Endothelial cell (in vitro differentiated cells): ENCODE results near the gene CNKSR3. TPM values are rescaled to one million over a fixed set of nuclear protein-coding genes. Genes with fewer than 3 reads are reported as not detected.
A peak's percentile ranks its signal among the peaks of the same experiment; 100 is the strongest.

ENCODE experiments used
- DNase-seq: peaks from one replicate; pipeline ENCODE4 v3.0.0; 2021; ENCODE audit warnings: low spot score
- H3K27ac Mint-ChIP-seq: one replicate; pipeline ENCODE4 v1.8.0; 2021; ENCODE audit warnings: mixed read lengths, inconsistent platforms; ENCODE audit not compliant: unreplicated experiment
- H3K27me3 Mint-ChIP-seq: one replicate; pipeline ENCODE4 v1.8.0; 2021; ENCODE audit warnings: mild to moderate bottlenecking, moderate library complexity, mixed read lengths, inconsistent platforms; ENCODE audit not compliant: unreplicated experiment
- H3K36me3 Mint-ChIP-seq: one replicate; pipeline ENCODE4 v1.8.0; 2021; ENCODE audit warnings: mild to moderate bottlenecking, low read depth, mixed read lengths, inconsistent platforms; ENCODE audit not compliant: unreplicated experiment
- H3K4me1 Mint-ChIP-seq: one replicate; pipeline ENCODE4 v1.8.0; 2021; ENCODE audit warnings: mild to moderate bottlenecking, mixed read lengths, inconsistent platforms; ENCODE audit not compliant: unreplicated experiment
- H3K4me3 Mint-ChIP-seq: one replicate; pipeline ENCODE4 v1.8.0; 2021; ENCODE audit warnings: mild to moderate bottlenecking, mixed read lengths, inconsistent platforms; ENCODE audit not compliant: unreplicated experiment
- H3K9me3 Mint-ChIP-seq: one replicate; pipeline ENCODE4 v1.8.0; 2021; ENCODE audit warnings: mixed read lengths, inconsistent platforms; ENCODE audit not compliant: unreplicated experiment
- total RNA-seq: library from RNA; stranded (reverse); fragmentation: NEBNext Ultra II Directional; extraction: Animal tissue kit (Norgen Biotek cat#: 25700); gene quantifications from one replicate; pipeline ENCODE4 v1.2.1, GENCODE V29; 2021; ENCODE audit not compliant: unreplicated experiment
- TF ChIP-seq, protein P1 (sequence below): fragments of 200-600 bp; sonication (generic); IDR thresholded peaks from one replicate; pipeline ENCODE4 v1.5.0; 2021; ENCODE audit warnings: antibody characterized with exemption; ENCODE audit not compliant: unreplicated experiment

CNKSR3 gene
- total RNA-seq, 1 donor from 2014 or later, result 9.7 TPM

DNA sequence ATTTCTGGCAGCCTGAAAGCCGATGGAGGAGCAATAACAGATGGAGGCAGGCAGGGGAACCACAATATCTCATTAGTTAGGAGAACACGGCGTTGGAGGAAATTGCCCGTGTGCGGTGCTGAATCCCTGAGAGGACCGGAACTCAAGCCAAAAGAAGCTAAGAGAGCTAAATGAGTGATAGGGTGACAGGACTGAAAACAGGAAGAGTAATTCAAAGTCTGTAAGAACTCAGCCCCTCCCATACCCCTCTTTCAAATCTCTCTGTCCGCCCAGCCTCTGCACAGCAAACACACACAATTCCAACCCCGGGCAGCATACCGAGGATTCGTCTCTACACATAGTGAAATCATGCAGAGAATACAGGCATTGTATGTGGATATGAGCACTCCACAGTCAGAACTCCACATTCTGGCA lies 151.3 kb downstream of the CNKSR3 start:
- TF ChIP-seq, protein P1, sequence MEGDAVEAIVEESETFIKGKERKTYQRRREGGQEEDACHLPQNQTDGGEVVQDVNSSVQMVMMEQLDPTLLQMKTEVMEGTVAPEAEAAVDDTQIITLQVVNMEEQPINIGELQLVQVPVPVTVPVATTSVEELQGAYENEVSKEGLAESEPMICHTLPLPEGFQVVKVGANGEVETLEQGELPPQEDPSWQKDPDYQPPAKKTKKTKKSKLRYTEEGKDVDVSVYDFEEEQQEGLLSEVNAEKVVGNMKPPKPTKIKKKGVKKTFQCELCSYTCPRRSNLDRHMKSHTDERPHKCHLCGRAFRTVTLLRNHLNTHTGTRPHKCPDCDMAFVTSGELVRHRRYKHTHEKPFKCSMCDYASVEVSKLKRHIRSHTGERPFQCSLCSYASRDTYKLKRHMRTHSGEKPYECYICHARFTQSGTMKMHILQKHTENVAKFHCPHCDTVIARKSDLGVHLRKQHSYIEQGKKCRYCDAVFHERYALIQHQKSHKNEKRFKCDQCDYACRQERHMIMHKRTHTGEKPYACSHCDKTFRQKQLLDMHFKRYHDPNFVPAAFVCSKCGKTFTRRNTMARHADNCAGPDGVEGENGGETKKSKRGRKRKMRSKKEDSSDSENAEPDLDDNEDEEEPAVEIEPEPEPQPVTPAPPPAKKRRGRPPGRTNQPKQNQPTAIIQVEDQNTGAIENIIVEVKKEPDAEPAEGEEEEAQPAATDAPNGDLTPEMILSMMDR, result no peak
- no peak for DNase-seq
- peaks cover 4% of the 10 kb centered on the region for H3K36me3 Mint-ChIP-seq
- H3K27me3 Mint-ChIP-seq, result peaks cover 7% of the 10 kb centered on the region
- no peak overlapping the region for H3K27ac Mint-ChIP-seq
- no peaks in the 10 kb centered on the region for H3K9me3 Mint-ChIP-seq
- peaks cover 22% of the 10 kb centered on the region for H3K4me1 Mint-ChIP-seq
- H3K4me3 Mint-ChIP-seq, result no peak overlapping the region

DNA sequence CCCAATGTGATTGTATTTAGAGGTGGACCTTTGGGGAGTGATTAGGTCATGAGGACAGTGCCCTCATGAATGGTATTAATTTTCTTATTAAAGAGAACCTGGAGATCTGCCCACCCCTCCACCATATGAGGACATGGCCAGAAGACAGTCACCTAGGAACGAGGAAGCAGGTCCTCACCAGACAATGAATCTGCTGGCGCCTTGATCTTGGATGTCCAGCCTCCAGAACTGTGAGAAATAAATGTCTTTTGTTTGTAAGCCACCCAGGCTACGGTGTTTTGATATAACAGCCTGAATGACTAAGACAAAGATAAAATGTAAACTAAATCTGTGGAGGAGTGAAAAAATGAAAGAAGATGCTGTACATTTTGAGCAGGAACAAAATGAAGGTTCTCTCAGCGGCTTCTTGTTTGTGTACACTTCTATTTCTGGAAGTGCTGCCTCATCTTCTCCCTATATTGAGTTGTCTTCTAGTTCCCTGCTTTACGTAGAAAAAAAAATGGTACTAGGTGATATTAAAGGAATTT lies 152.4 kb downstream of the CNKSR3 start:
- H3K27me3 Mint-ChIP-seq, result peaks cover 7% of the 10 kb centered on the region
- H3K27ac Mint-ChIP-seq, result no peak overlapping the region
- TF ChIP-seq, protein P1, result no peak
- H3K36me3 Mint-ChIP-seq, result peaks cover 4% of the 10 kb centered on the region
- H3K4me3 Mint-ChIP-seq, result no peak overlapping the region
- no peaks in the 10 kb centered on the region for H3K9me3 Mint-ChIP-seq
- peaks cover 22% of the 10 kb centered on the region for H3K4me1 Mint-ChIP-seq
- no peak for DNase-seq

DNA sequence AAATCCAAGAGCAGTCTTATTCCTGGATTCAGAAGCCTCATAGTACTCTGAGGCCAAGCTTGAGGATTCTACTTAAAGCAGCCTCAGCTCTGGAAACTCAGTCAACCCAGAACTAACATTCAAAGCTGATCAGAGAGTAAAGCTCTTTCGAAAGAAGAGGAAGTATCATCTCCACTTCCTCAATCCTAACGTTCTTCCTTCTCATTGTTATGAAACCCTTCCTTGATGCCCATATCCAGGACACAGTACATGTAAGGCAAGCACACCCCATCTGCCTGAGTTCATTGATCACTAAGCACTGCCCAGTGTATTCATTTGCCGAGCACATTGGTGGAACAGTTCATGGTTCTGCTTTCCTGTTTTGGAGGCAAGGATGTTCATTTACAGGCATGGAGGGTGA lies 153.8 kb downstream of the CNKSR3 start, which contains the start of gene IPCEF1:
Gene IPCEF1 (minus strand): TSS at position 114 of the 400 bp plus-strand sequence. CDS start 90,856 bp downstream, outside the sequence.
- peaks cover 24% of the 10 kb centered on the region for H3K4me1 Mint-ChIP-seq
- DNase-seq, result no peak

DNA sequence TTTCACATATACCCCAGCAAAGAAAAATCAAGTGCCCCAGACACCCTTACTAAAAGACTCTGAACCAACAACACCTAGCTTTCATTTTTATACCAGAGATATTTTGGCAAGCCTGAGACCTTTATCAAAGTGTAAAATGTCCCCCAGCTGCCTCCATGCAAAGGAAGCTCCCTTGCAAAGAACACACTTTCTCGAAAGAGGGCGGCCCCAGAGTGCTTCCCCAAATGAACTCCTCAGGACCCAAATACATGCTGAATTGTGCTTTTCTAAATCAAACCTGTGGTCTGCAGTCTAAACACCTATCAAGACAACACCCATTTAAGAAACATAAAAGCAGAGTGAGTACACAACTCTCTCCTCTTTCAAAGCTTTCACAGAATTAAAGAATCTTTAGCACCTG lies 154.4 kb downstream of the CNKSR3 start:
- H3K27me3 Mint-ChIP-seq, result peaks cover 7% of the 10 kb centered on the region
- TF ChIP-seq, protein P1, result no peak
- no peaks in the 10 kb centered on the region for H3K9me3 Mint-ChIP-seq
- no peak overlapping the region for H3K4me3 Mint-ChIP-seq
- H3K36me3 Mint-ChIP-seq, result peaks cover 4% of the 10 kb centered on the region
- DNase-seq, result no peak
- peak overlapping the region; percentile 28 for H3K27ac Mint-ChIP-seq
- H3K4me1 Mint-ChIP-seq, result peaks cover 24% of the 10 kb centered on the region

More for the DNA sequence above, 153.8 kb downstream of the CNKSR3 start, which contains the start of gene IPCEF1:
- Mint-ChIP-seq H3K4me3 (no peak within 1 kb of the TSS), H3K36me3 (peaks cover 4% of the 10 kb centered on the region), H3K9me3 (no peaks in the 10 kb centered on the region), H3K27ac (peak within 1 kb of the TSS; percentile 28), H3K27me3 (peaks cover 7% of the 10 kb centered on the region)
- TF ChIP-seq, protein P1, result no peak

DNA sequence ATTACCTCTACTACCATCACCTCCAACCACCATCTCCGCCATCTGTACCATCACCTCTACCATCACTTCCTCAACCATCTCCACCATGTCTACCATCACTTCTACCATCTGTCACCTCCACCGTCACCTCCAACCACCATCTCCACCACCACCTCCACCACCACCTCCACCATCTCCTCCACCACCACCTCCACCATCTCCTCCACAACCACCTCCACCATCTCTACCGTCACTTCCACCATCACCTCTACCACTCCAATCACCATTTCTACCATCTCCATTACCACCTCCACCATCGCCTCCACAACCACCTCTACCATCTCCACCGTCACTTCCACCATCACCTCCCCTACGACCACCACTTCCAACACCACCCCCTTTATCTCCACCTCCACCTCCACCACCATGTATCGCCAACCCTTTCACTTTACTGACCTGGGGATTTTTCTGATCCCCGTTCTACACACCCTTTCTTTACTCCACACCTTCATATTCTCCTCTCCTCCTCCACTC lies 156.2 kb downstream of the CNKSR3 start:
- no peak overlapping the region for H3K4me3 Mint-ChIP-seq
- H3K4me1 Mint-ChIP-seq, result peaks cover 24% of the 10 kb centered on the region
- TF ChIP-seq, protein P1, result no peak
- no peak for DNase-seq
- H3K36me3 Mint-ChIP-seq, result no peaks in the 10 kb centered on the region
- peaks cover 1% of the 10 kb centered on the region for H3K27me3 Mint-ChIP-seq
- no peak overlapping the region for H3K27ac Mint-ChIP-seq
- no peaks in the 10 kb centered on the region for H3K9me3 Mint-ChIP-seq
